GM13977 (cell line): ENCODE measurements around the gene RBFOX2.

Source experiments
- DNase-seq: peaks from one replicate; pipeline ENCODE4 v3.0.0; 2012; ENCODE audit warnings: low spot score
- in situ Hi-C: fragments of 300-500 bp; cut with MboI; formaldehyde crosslinking; loops from one replicate; pipeline ENCODE4 v1.12.0; 2022; ENCODE audit warnings: low sequenced_read_pairs, low pct_unique_long_range_greater_than_20kb, mixed read lengths, inconsistent platforms; ENCODE audit not compliant: unreplicated experiment
- TF ChIP-seq, protein P1 (sequence below): IDR thresholded peaks from 2 replicates; pipeline ENCODE4 v1.5.1; 2012; ENCODE audit warnings: mild to moderate bottlenecking, control low read depth; ENCODE audit not compliant: insufficient read depth; ENCODE audit errors: extremely low read depth, missing control alignments

The RBFOX2 gene

DNA sequence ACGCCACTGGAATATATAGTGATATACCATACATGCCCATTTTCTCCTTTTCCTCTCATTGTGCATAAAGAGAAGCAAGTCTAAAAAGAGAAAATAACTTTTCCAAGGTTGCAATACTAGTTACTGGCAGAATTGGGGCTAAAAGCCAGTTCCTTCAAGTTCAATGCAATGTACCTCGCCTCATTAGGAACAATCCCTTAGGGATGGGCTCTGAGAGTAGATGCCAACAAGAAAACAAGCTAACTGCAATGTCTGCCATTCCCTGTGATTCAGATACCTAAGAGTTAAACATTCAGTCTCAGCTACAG lies 114.3 kb downstream of the RBFOX2 start:
- in situ Hi-C loops = no loop called here

DNA sequence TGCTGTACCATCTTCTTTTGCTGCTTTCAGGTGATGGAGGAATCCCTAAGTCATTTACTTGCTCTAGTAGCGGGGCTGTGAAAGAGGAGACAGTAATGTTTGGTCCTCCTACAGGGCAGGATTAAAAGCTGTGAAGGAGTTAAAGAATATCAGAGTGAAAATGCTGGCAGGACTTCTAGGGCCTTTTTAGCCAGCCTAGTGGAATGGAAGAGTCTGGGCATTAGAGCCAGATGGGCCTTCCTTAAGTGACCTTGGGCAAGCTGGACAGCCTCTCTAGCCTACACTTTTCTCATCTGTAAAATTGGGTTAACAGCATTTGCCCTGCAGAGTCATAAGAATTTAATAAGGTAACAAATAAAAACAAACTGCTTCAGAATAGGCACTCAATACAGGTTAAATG lies 114.7 kb downstream of the RBFOX2 start:
- in situ Hi-C loops = no loop called here
- no peak for DNase-seq
- TF ChIP-seq, protein P1, sequence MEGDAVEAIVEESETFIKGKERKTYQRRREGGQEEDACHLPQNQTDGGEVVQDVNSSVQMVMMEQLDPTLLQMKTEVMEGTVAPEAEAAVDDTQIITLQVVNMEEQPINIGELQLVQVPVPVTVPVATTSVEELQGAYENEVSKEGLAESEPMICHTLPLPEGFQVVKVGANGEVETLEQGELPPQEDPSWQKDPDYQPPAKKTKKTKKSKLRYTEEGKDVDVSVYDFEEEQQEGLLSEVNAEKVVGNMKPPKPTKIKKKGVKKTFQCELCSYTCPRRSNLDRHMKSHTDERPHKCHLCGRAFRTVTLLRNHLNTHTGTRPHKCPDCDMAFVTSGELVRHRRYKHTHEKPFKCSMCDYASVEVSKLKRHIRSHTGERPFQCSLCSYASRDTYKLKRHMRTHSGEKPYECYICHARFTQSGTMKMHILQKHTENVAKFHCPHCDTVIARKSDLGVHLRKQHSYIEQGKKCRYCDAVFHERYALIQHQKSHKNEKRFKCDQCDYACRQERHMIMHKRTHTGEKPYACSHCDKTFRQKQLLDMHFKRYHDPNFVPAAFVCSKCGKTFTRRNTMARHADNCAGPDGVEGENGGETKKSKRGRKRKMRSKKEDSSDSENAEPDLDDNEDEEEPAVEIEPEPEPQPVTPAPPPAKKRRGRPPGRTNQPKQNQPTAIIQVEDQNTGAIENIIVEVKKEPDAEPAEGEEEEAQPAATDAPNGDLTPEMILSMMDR = no peak

More for the DNA sequence above, 114.3 kb downstream of the RBFOX2 start:
- TF ChIP-seq, protein P1 = no peak
- no peak for DNase-seq

DNA sequence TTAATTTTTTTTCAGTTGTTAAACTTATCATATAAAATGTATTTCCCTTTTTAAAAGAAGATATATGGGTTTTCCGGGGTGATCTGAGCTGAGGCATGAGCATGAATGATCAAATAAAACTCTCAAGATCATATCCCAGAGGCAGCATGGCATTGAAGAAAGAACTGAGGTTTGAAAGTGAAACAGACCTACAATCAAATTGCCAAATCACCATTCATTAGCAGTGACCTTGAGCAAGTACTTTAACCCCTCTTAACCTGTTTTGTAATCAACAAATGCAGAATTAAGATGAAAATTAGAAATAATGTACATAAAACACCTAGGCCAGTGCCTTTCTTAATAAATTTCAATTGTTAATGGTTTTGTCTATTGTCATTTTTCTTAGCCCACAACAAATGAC lies 116.0 kb downstream of the RBFOX2 start:
- DNase-seq = no peak
- TF ChIP-seq, protein P1 = no peak
- in situ Hi-C loops = no loop called here

DNA sequence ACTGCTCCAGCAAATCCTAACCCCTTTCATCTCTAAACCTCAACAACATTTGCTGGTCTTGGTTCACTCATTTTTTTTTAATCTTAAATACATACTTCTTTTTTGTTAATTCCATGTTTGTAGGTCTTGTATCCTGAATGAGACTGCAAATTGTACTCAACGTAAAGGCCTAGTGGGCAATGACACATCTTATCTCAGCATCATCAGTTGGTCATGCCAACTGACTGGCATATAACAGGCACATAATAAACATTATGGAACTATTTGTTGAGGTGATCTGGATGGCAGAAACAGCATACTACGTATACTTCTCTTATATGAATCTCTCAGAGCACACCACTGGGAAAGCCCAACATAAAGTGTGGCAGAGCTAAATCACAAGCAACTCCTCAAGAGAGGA lies 116.7 kb downstream of the RBFOX2 start:
- TF ChIP-seq, protein P1 = no peak
- in situ Hi-C loops = no loop called here
- DNase-seq = no peak

DNA sequence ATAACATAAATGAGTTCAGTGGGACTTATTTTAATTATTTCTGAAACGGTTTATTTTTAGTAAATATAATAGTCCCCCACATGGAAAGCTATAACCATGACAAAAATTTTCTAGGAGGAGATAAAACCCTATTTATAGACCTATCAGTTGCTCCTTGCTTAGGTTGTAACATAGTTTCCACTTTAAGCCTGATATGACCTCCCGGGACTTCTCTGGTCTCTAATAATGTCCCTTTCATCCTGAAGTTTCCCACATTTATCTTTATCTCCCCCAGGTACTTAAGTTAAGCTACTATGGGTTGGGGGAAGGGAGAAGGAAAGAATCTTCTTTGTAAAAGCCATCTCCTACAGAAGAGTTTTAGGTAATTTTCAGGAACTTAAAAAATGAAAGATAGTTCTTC lies 117.7 kb downstream of the RBFOX2 start:
- TF ChIP-seq, protein P1 = no peak

DNA sequence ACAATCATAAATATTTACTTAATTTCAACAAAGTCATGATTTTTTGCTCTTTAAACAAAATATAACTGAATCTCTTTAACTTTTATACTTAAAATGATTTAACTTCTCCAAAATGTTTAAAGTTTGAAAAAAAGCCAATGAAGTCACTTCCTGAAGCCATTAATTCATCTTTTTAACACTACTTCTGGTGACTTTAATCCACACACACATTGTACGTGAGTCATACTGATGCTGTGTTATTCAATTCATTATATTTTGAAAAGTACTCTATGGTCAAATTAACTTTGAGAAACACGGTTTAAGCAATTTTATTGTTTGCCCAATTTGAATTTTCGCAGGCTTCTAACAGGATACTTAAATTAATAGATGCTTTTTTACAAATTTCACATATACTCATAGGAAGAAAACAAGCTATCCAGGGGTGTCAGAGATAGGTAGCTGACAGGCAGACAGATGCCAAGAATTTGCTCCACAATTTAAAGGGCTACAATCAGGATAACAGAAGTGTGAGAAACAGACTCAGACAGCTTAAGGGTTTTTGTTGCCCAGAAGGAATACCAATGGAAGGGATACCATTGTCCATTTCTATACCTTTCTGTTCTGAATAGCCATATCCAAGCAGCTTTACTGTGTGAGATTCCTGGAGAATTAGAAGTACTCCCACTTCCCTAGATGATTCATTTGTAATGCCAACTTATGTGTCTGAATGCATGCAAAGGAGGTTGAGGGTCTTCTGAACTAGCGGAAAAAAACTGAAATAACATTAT lies 118.4 kb downstream of the RBFOX2 start:
- TF ChIP-seq, protein P1 = no peak
- in situ Hi-C loops = no loop called here
- DNase-seq = no peak

More for the DNA sequence above, 117.7 kb downstream of the RBFOX2 start:
- DNase-seq = no peak
- in situ Hi-C loops = no loop called here
